NCI-H226 (cell line): ENCODE results near the gene WDR6.
A peak's percentile ranks its signal among the peaks of the same experiment; 100 is the strongest.

Experiments used
- DNase-seq: peaks from one replicate; pipeline ENCODE4 v3.0.0-alpha.2; 2015

Gene WDR6, protein sequence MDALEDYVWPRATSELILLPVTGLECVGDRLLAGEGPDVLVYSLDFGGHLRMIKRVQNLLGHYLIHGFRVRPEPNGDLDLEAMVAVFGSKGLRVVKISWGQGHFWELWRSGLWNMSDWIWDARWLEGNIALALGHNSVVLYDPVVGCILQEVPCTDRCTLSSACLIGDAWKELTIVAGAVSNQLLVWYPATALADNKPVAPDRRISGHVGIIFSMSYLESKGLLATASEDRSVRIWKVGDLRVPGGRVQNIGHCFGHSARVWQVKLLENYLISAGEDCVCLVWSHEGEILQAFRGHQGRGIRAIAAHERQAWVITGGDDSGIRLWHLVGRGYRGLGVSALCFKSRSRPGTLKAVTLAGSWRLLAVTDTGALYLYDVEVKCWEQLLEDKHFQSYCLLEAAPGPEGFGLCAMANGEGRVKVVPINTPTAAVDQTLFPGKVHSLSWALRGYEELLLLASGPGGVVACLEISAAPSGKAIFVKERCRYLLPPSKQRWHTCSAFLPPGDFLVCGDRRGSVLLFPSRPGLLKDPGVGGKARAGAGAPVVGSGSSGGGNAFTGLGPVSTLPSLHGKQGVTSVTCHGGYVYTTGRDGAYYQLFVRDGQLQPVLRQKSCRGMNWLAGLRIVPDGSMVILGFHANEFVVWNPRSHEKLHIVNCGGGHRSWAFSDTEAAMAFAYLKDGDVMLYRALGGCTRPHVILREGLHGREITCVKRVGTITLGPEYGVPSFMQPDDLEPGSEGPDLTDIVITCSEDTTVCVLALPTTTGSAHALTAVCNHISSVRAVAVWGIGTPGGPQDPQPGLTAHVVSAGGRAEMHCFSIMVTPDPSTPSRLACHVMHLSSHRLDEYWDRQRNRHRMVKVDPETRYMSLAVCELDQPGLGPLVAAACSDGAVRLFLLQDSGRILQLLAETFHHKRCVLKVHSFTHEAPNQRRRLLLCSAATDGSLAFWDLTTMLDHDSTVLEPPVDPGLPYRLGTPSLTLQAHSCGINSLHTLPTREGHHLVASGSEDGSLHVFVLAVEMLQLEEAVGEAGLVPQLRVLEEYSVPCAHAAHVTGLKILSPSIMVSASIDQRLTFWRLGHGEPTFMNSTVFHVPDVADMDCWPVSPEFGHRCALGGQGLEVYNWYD

DNA sequence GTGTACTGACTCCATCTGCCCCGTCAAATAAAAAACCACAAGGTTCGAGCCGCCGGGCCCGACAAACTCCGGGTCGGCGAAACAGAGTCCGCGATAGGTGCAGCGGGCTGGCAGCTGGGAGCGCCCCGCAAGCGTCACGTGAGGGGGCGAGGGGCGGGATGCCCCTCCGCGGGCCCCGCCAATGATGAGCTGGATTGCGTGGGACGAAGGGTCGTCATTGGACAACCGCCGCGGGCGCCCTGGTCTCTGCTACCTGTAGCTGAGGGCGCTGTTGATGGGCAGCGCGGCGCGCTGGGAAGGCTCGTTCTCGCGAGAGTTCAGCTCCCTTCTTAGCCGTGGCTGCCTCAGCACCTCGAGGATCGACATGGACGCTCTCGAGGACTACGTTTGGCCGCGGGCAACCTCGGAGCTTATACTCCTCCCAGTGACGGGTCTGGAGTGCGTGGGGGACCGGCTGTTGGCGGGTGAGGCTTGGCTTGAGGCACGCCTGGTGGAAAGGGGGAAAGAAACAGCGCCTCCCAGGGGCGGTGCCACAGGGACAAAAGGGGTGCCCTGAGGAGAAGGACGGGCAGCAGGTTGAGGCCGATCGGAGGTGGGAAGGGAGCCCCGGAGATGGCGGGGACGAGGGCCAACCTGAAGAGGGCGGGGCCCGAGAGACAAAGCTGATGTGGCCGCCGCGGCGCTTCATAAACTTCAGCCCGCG is at the start of gene WDR6:
TSS of gene WDR6 (plus strand) at position 324 of the 703 bp plus-strand sequence. CDS start at position 365, 41 bp downstream.
- peak; percentile 99 for DNase-seq

- no peak for DNase-seq
Observed at GRCh38 chr3:48960841-48961413, 46.3 kb upstream of the WDR6 start.

- DNase-seq = no peak
Observed at GRCh38 chr3:48962340-48962739, 44.9 kb upstream of the WDR6 start.

GRCh38 chr3:48962939-48963338 is 44.3 kb upstream of the WDR6 start:
- no peak for DNase-seq

GRCh38 chr3:48963591-48963990 is 43.6 kb upstream of the WDR6 start:
- no peak for DNase-seq

- DNase-seq = no peak
Observed at GRCh38 chr3:48966367-48966766, 40.8 kb upstream of the WDR6 start.

GRCh38 chr3:48966876-48967361 is 40.3 kb upstream of the WDR6 start:
- DNase-seq = no peak

- no peak for DNase-seq
Observed at GRCh38 chr3:48970586-48970985, 36.6 kb upstream of the WDR6 start.

GRCh38 chr3:48974076-48974864 is 32.9 kb upstream of the WDR6 start:
- DNase-seq = no peak

DNA sequence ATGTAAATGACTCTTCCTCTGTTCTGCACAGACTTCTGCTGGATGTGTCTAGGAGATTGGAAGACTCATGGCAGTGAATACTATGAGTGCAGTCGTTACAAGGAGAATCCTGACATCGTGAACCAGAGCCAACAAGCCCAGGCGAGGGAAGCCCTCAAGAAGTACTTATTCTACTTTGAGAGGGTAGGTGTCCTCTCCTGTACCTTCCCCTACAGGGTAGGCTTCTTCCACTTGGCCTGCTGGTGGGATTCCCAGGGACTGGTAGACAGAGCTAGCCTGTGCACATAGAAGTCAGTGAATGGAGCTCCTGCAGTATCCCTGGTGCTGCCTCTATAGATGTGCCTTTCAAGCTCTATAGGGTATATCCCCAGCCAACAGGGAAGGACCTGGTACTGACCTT is 27.7 kb upstream of the WDR6 start:
- no peak for DNase-seq

GRCh38 chr3:48980295-48980694 is 26.9 kb upstream of the WDR6 start:
- DNase-seq = no peak

DNA sequence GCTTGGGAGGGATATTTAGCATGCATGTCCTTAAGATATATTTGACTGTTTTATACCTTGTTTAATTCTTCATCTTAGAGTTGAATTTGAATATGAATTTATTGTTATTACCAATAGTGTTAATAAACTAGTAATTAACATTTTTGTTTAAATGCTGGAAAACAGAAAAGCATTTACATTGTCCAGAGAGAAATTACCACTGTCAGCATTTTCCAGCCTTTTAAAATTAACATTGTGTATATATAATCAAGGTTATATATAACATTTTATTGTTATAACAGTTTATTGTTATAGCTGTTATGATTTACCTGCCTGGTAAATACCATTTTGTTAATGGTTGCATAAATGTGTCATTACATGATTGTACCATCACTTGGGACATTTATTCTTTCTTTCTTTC is 25.2 kb upstream of the WDR6 start:
- no peak for DNase-seq

DNA sequence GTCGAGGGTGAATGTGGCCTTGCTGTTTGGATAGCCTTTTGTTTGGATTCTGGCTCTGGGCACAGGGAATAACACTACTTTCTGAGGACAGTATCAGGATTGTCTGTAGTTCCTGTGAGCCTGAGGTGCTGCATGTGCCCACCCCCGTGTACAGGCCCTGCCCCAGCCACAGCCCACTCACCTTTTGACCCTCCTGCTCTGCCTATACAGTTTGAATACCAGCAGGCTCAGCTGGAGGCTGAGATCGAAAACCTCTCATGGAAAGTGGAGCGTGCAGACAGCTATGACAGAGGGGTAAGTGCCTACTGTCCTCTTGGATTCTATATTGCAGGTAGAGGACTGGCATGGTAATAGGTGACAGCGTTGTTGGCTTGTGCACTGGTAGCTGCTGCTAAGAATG is 24.5 kb upstream of the WDR6 start:
- no peak for DNase-seq

- no peak for DNase-seq
Observed at GRCh38 chr3:48983096-48983495, 24.1 kb upstream of the WDR6 start.

DNA sequence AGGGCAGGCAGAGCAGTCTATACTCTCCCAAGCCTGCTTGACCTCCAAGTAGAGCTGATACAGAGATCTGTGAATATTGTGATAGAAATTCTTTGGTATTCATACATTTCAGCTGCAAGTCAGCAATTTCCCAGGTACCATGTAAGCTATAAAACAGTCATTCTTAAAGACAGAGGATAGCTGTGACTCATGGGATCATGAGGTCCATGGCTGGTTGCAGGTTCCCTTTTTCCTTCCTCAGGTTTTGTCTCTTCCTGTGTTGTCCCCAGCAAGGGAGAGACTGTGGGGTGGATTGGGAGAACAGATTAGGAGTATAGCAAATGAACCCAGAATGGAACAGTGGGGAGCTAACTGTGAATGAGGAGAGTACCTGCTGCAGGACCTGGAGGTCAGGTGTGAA is 22.5 kb upstream of the WDR6 start:
- DNase-seq = no peak

GRCh38 chr3:48985831-48986376 is 21.3 kb upstream of the WDR6 start:
- no peak for DNase-seq

DNA sequence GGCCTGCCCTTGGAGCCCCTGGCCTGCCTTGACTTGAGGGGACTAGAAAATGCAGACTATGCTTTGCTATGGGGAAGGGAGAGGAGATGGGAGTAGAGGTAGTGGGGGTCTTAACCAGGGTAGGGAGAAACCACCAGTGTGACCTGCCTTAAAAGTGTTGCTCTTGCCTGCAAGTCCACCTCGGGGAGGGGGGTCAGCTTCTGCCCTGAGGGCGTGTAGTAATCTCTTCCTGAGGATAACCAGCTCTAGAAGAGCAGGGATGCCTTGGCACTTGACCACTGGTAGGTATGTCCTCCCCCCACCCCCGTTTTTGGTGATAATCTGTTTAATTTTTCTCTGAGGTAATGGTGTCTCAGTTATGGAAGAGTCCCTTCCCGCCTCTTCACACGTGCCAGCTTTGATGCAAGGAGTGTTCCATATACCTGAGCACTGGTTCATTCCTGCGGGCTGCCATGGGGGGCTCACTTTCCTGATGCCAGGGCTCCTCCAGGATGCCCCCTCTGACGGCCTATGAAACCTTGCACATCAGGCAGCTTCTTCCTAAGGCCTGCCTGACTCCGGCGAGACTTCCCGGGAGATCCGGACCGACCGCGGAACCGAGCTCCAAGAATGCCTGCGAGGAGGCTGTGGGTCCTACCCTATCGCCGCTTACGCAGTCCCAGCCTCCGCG is 17.9 kb upstream of the WDR6 start:
- peak; percentile 28 for DNase-seq

DNA sequence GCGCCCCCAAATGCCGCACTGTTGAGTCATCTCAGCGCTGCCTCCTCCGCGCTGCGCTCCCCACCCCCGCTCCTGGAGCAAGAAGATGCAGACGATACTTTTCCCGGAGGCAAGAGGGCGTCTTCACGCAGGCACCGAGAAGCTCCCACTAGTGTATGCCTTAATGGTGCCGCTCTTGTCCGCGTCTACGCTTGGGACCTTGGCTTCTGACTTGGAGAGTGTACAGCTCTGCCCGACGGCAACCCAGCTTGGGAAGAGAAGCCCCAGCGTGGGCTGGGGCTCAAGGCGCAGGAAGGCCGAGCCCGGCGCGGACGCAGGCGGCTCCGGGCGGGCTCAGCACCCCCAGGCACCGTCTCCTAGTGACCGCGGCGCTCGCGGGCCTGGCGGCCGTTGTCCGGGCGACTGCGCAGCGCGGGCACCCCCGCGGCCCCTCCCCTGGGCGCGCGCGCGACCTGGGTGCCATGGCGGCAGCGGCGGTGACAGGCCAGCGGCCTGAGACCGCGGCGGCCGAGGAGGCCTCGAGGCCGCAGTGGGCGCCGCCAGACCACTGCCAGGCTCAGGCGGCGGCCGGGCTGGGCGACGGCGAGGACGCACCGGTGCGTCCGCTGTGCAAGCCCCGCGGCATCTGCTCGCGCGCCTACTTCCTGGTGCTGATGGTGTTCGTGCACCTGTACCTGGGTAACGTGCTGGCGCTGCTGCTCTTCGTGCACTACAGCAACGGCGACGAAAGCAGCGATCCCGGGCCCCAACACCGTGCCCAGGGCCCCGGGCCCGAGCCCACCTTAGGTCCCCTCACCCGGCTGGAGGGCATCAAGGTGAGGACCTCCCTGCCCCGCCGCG is 17.2 kb upstream of the WDR6 start, which contains the start of gene P4HTM:
TSS of gene P4HTM (plus strand) at position 446 of the 840 bp plus-strand sequence. CDS start at position 462, 16 bp downstream.
- DNase-seq = peak; percentile 98
